Stimulated activated CD4-positive, alpha-beta T cell treated with anti-CD3 and anti-CD28 coated beads, Interleukin-2, amount 100 ng/mL, for 48 hours (primary cell): ENCODE results near the gene IMMP2L.

Source experiments
- DNase-seq, 2 donors: peaks; one replicate each; pipeline ENCODE4 v3.0.0-alpha.2; 2020

Gene IMMP2L

DNA sequence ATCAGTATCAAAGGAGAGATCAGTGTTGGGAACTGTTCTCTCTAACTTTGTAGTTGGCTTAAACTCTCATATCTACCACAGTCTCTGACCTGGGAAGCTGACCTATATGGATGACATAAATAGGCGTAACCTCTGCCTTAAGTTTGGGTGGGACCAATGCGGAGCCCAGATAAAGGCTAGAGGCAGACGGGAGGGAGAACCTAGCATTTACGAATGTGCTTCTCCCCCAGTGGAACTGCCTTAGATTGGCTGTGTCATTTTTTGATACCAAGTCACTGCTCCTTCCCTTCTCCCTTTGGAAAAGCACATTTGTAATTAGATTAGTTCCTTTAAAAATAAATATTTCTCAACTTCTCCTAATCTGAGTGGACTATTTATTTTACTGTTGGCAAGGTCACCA, 495.0 kb downstream of the IMMP2L start:
- no peak for DNase-seq

DNA sequence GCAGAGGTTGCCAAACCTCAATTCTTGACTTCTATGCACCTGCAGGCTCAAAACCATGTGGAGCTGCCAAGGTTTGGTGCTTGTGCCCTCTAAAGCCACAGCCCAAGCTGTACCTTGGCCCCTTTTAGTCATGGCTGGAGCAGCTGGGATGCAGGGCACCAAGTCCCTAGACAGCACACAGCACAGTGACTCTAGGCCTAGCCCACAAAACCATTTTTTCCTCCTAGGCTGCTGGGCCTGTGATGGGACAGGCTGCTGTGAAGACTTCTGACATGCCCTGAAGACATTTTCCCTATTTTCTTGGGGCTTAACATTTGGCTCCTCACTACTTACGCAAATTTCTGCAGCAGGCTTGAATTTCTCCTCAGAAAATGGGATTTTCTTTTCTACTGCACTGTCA, 499.1 kb downstream of the IMMP2L start:
- DNase-seq, result no peak

DNA sequence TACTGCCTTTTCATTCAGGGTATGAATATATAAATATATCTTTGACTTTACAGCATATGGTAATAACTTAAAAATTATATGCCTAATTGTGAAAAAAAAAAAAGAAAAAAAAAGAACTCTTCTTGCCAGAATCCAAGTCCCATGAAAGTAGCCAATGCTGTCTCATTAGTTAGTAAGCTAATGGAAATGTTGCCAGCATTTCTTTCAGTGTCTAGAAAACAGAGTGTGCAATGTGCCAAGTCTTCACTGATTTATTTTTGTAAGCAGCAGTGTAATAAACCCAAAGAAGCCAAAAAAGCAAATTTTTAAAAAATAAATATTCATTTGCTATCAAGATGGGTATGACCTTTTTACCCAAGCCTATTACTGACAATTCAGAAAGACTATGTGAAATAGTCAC, 502.5 kb downstream of the IMMP2L start:
- no peak for DNase-seq

DNA sequence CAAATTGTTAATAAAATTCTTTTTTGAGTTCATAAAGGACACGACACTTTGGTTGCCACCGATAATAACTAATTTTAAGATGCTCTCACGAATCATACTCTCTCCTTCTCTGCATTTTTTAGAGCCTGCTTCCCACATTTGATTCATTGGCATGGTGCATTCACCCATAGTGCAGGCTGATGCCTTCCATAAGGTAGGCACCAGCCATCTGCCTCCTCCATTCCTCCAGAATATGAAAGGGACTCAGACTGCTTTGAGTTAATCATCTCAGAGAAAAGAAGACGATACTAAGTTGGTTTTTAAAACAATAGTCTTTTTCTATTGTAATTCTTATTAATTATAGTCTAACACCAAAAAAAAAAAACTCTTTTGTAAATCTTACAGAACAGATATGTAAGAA, 505.2 kb downstream of the IMMP2L start:
- no peak for DNase-seq

DNA sequence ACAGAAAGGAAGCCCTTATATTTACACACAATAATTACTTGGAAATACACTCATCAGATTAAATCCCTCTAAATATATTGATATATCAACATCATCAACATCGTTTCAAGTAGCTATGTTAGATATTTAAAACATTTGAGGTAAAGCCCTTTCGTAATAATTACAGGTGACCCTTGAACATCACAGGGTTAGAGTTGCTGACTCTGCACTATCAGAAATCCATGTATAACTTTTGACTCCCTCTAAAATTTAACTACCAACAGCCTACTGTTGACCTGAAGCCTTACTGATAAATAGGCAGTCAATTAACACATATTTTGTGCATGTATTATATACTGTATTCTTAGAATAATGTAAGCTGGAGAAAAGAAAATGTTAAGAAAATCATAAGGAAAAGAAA, 505.9 kb downstream of the IMMP2L start:
- DNase-seq, result no peak

DNA sequence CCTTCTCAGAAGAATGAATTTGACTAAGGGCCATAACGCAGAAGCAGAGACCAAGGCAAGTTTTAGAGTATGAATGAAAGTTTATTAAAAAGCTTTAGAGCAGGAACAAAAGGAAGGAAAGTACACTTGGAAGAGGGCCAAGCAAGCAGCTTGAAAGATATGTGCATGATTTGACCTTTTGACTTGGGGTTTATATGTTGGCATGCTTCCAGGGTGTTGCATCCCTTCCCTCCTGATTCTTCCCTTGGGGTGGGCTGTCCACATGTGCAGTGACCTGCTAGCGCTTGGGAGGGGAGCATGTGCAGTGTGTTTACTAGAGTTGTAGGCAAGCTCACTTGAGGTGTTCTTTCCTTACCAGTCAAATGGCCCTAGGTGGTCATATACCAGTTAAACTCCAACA, 509.3 kb downstream of the IMMP2L start:
- DNase-seq, result no peak

DNA sequence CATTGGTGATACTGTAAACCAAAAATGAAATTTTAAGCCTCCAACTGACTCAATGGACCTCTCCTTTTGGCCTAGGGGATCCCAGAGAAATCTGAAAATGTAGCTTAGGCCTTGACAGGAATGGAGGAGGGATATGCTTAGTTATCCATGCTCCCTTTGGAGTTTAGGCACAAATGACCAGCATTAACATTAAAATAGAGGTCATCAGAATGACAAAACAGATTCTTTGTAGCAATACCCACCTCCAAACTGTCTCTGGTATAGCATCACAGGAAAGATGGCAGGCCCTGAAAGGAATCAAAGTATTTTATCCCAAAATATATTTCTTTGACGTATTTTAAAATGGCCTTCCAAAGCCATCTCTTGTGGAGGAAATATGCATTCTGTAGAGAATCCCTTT, 510.5 kb downstream of the IMMP2L start:
- DNase-seq, result no peak

DNA sequence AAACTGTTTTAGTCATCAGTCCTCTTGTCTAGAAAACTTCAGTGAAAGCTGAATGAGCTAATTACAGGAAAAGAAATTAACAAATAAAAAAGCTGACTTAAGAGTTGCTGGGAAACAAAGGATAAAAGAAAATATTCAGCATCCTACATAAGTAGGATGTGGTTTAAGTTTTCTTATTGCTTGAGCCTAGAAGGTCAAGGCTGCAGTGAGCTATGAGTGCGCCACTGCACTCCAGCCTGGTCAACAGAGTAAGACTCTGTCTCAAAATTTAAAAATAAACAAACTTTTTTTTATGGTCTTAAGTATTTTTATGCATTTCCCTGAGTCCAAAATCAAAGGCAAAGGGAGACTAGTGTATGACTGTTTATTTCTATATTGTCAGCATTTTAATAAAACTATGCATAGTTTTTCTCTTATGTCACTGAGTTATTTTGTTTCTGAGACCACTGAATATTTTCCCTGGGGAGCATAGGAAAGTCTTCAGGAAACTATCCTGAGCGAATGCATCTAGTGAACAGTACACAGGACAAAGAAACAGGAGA, 511.3 kb downstream of the IMMP2L start:
- no peak for DNase-seq

DNA sequence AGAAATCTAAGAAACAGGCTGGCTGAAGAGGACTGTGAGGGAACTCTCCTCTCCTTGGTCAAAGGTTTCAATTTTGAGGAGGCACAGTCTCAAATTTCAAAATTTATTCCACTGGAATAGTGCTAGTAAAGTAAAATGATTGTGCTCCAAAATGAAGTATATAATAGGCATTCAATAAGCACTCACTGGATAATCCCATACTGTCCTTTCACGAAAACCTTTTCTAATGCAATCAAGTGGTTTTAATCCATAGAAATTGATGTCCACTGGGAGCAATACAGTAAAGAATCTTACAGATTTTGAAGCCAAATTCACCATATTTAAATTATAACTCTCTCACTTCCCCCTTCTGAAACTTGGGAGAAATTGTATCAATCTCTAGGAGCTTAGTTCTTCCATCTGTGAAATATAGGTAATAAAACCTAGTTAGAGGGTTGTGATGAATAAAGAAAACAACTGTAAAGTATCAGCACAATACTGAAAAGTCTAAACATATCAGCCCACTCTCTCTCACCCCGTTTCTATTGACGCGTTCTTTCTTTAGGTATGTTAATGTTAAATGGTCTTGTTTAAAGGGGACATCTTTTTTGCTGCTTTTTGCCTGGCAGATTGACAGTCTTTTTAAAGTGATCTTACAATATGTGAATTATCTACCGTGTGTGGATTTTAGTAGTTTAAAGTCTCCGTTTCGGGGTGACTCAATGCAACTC, 512.2 kb downstream of the IMMP2L start:
- DNase-seq, result no peak

DNA sequence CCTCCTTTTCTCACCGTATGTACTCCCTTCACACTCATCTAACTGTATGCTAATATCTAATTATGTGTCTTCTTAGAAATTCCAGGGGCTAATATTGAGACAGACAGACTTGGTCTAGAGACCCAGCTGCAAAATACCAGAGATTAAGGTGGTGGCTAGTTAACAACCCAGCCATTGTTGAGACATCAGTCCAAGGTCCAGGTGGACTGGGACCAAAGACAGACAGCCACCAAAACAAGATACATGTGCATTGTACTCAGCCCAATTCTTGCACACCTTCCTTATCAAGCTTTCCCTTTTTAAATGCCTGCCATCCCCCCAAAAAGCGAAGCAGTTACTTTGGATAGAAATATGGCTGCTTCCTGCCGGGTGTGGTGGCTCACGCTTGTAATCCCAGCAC, 514.7 kb downstream of the IMMP2L start:
- no peak for DNase-seq

DNA sequence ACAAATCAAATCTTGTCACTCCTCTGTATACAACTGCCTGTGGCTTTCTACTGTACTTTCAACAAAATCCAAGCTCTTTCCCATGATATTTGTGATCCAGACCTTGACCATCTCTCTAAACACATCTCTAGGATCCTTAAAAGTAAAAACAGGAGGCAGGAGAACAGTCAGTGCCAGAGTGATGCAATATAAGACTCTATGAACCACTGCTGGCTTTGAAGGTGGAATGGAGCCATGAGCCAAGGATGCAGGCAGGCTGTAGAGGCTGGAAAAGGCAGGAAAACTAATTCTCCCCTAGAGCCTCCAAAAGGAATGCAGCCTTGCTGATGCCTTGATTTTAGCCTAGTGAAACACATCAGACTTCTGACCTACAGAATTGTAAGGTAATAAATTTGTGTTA, 516.8 kb downstream of the IMMP2L start:
- DNase-seq, result no peak

DNA sequence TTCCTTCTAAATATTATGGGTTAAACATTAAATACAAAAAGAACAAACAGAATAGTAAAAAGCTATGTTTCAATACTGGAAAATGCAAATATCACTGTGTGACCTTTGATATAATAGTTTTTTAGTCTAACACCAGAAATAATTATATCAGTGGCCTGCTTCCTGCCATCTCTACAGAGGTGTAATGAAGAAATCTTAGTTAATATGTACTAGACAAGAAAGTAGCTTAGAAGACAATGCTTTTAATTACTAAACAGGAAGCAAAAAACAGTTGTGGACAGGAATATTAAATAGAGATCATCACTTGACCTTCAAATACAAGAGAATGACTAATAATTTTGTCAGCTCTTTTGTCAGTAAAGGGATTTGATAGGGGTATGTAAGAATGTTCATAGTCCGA, 518.7 kb downstream of the IMMP2L start:
- no peak for DNase-seq

DNA sequence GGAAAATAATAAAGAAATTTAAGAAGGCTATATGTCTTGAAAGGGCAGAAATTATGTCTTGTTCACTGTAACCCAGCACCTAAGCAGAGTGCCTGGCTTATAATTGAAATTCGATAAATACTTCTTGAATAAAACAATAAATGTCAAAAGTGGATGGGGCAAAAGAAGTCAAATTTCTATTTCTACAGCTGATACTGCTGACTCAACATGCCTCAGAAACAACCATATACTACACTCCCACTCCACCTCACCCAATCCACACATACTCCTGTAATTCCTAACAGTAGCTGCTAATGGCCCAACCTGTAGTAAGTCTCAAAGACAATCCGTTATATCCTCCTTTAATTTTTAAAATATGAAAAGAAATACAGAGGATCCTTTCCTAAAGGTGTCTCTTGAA, 519.5 kb downstream of the IMMP2L start:
- no peak for DNase-seq

DNA sequence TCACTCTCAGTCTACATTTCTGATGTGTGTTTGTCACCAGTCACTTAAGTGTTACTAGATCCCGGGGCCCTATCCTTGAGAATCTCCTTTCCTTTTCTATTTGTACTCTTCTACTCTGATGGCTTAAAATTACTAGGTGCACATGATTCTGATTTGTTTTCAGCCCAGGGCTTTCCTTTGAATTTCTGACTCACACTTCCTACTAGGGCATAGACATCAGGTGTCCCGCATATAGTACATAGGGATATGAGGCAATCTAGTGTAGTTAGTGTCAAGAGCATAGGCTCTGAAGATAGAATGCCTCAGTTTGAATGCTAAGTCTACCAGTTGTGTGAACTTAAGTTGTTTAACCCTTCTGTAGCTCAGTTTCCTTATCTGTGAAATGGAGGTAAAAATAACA, 520.7 kb downstream of the IMMP2L start:
- no peak for DNase-seq

DNA sequence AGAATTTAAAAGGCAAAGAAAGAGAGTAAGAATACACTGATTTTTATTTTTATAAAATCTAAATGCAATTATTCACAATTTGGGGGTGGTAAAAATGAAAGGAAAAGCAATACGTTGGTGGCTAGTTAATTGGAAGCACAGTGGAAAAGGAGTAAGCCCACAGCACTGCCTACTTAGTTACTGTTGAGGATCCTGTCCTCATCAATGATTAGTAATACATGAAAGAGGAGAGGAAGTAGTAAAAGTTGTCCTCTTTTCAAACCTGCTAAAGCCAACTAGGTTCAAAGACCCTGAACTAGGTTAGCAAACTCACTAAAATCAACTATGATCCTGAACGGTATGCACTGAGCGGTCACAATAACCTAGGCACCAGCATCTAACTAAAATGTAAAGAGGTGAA, 524.1 kb downstream of the IMMP2L start:
- DNase-seq, result no peak

DNA sequence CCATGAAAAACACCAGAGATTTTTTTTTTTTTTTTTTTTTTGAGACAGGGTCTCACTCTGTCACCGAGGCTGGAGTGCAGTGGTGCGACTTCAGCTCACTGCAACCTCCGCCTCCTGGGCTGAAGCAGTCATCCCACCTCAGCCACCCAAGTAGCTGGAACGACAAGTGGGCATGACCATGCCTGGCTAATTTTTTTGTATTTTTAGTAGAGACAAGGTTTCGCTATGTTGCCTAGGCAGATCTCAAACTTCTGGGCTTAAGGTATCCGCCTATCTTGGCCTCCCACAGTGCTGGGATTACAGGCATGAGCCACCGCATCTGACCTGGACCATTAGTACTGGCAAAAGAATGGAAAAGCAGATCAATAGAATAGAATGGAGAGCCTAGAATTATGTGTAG, 530.4 kb downstream of the IMMP2L start:
- no peak for DNase-seq

DNA sequence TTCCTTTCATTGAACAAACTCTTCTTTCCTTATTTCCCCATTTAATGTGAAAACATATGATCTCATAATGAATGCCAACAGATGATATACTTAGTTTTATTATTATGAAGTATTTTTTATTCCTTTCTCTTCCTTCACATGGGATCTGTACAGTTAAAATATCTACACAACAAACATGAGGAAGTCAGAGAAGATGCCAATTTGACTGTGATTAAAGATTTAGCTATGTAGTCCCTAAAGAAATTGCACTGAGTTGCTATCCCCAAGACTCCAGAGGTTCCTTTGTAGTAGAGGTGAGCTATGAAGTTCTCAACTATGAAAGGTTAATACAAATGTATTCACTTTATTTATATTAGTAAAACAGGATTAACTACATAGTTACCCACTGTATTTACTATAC, 532.0 kb downstream of the IMMP2L start:
- no peak for DNase-seq

DNA sequence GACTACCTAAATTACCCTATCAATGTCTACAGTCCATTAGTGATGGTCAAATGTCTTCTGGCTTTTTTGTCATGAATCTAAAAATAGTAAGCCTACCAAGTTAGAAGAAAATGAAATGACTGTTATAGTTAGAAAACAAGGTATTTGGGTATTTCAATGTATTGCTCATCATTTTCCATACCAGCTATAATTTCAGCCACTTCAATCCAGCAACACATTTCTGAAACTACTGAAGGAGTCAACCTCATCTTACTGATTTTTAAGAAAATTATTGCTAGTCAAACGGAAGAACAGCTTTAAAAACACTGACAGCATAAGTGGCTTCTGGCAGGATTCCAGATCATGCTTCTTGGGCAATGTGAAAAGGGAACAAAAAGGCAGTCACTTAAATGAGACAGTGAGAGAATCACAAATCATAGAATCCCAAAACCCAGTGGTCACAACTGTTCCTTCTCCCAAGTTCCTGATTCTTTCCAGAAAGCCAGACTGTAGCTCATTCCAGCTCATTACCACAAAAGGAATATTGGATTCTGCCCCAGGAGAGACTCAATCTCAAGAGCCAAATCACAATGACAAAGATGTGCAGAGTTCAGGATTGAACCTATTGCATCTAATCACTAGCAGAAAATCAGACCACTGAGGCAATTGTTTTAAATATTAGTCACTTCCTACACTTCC, 532.6 kb downstream of the IMMP2L start:
- peak; percentile 45 to 49 for DNase-seq

DNA sequence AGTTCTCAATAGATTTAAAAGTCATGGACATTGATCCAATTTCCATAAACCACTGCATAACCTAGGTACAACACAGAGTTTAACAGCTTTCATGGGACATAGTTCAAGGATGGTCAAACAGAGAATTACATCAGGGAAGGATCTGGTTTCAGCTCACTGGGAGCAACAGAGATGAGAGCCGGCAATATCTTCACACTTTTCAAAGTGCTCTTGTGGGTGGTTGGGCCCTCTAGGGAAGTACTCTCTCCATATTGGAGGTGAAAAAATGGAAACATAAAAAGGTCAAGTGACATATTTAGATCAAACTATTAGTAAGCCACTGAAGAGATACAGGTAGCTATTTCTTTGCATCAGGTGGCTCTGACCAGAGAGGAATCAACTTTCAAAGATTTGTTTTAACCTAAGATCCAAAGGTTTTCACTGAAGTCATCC, 533.1 kb downstream of the IMMP2L start:
- DNase-seq, result no peak

DNA sequence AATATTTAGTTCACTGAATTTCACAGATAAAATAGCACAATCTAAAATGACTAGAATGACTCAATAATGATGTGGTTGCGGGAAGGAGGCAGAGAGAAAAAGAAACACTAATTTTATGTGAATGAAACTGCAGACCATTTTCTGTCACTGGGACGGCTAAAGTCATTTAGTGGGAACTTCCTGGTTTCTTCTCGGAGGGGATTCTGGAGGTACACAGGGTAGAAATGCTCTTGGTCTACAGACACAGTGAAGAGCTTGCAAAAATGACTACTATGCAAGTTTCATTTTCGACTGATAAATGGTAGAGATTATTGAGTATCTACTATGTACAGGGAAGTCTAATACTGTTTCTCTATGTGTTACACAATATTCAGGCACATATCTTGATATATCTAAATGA, 534.9 kb downstream of the IMMP2L start:
- DNase-seq, result no peak

DNA sequence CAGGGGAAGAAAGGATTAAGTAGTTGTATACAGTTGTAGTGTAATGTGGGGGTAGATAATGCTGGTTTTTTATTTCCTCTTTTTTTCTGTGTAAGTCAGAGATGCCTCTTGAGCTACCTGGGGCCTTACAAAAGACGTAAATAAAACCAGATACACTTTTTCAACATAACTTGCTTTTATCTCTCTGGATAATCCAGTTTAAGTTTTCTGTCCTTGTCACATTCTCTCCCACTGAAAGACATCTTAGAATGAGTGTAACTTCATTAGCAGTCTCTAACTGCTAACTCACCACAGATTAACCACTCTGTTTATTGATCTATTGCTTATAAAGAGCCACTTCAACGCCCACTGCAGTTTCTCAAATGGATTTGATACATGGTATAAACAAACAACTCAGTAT, 535.5 kb downstream of the IMMP2L start:
- DNase-seq, result no peak

DNA sequence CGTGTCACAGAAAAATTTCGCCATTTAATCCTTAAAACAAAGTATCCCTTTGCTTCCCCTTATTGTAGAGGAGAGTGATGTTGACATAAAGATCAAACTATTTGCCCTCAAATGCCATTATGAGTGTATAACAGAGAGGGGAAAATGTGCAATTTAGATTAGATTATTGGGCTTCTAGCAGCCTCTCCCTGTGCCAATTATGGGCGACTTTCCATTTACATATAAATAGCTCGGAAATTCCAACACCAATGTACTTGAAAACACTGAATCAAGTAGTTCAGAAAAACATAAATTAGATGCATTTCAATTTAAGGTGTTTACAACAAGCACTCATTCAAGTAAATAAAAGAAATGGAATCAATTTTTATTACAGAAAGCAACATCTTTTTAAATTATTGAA, 535.9 kb downstream of the IMMP2L start:
- DNase-seq, result no peak

DNA sequence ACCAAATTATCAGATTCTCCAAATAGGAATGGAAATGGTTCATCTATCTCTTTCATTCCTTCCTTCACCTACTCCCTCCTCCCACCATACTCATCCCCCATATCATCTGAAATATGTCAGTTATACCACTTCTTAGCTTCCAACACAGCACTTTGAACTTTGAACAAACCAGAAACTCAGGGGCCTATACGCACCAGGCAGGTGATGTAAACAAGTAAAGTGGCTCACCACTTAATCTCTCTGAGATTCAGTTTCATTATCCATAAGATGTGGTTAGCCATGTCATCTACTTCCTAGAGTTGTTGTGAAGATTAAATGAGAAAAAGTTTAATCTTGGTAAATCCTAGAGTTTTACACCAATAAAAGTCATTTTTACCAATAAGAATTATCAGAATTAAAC, 537.3 kb downstream of the IMMP2L start:
- DNase-seq, result no peak

DNA sequence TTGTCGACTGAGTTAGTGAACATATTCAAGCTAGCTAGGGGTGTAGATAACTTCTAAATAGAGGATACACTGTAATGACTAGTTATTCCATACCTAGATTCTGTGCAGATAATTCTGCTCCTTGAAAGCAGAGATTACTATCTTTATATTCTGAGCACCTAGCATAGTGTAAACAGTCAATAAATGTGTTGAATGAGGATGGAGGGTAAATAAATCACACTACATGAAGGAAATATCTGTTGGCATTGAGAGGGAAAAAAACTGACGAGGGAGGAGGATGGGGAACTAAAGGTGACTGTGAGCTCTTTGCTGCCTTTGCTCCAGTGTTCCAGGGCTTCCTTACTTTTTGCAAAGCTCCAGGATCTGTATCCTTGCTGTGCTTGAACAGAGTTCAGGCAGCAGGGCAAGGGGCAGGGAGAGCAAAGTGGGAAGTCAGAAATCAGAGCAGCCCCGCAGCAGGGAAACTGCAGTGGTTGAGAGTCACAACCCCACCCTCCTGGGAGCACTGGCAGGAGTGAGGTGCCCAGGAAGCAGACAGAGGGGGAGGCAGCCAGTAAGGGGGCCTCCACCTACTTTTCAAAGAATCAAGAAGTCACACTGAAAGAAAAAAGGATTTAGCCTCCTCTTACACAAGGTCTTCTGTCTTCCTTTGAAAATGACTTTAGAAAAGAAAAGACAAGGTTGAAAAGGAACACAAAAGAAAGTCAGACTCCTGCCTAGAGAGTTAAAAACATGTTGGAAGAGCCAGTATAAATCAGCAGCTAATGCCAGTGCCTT, 543.1 kb downstream of the IMMP2L start:
- DNase-seq, result no peak
